Activated T-helper 17 cell treated with anti-CD3 and anti-CD28 coated beads, Interleukin-2, amount 50 U/mL, for 72 hours (primary cell): ENCODE measurements around the gene PKP2. TPM values are rescaled to one million over a fixed set of nuclear protein-coding genes. Genes with fewer than 3 reads are reported as not detected.
"Not testable (repeated sequence)": the region's sequence is repeated elsewhere in the genome, so short reads cannot be mapped to it uniquely, and the experiment has no call there.

Experiments
- ATAC-seq: fragments of 150-1000 bp; cut with Tn5 transposase; replicated peaks from 2 replicates; pipeline ENCODE4 v1.10.0; 2021; ENCODE audit warnings: mild to moderate bottlenecking, moderate library complexity
- H3K27ac Mint-ChIP-seq: one replicate; pipeline ENCODE4 v1.8.0; 2022; ENCODE audit warnings: mixed read lengths
- H3K27me3 Mint-ChIP-seq: one replicate; pipeline ENCODE4 v1.8.0; 2022; ENCODE audit warnings: mixed read lengths
- H3K36me3 Mint-ChIP-seq: one replicate; pipeline ENCODE4 v1.8.0; 2022; ENCODE audit warnings: low read depth, mild to moderate bottlenecking, mixed read lengths
- H3K4me1 Mint-ChIP-seq: one replicate; pipeline ENCODE4 v1.8.0; 2022; ENCODE audit warnings: mixed read lengths
- H3K4me3 Mint-ChIP-seq: one replicate; pipeline ENCODE4 v1.8.0; 2022; ENCODE audit warnings: mild to moderate bottlenecking, mixed read lengths
- H3K9me3 Mint-ChIP-seq: one replicate; pipeline ENCODE4 v1.8.0; 2022; ENCODE audit warnings: mixed read lengths
- total RNA-seq, 2 donors: library from RNA; stranded (reverse); gene quantifications; one replicate each; pipeline ENCODE4 v1.2.3, GENCODE V29; 2022

PKP2 gene
- total RNA-seq, 2 donors from 2014 or later: not detected

- ATAC-seq: no peak
- no peak overlapping the region for H3K27ac Mint-ChIP-seq
- H3K27me3 Mint-ChIP-seq: peaks cover 18% of the 10 kb centered on the region
- no peaks in the 10 kb centered on the region for H3K4me1 Mint-ChIP-seq
- H3K36me3 Mint-ChIP-seq: no peaks in the 10 kb centered on the region
- H3K9me3 Mint-ChIP-seq: no peaks in the 10 kb centered on the region
- no peak overlapping the region for H3K4me3 Mint-ChIP-seq
Measured at GRCh38 chr12:32887058-32887457, 9.5 kb downstream of the PKP2 start.

- H3K27me3 Mint-ChIP-seq: peaks cover 12% of the 10 kb centered on the region
- H3K27ac Mint-ChIP-seq: no peak overlapping the region
- ATAC-seq: no peak
- no peaks in the 10 kb centered on the region for H3K4me1 Mint-ChIP-seq
- H3K4me3 Mint-ChIP-seq: no peak overlapping the region
- no peaks in the 10 kb centered on the region for H3K36me3 Mint-ChIP-seq
- H3K9me3 Mint-ChIP-seq: no peaks in the 10 kb centered on the region
Measured at GRCh38 chr12:32885831-32886230, 10.7 kb downstream of the PKP2 start.

- Mint-ChIP-seq H3K27me3 (peaks cover 12% of the 10 kb centered on the region), H3K9me3 (no peaks in the 10 kb centered on the region), H3K4me1 (no peaks in the 10 kb centered on the region), H3K27ac (no peak overlapping the region), H3K4me3 (no peak overlapping the region), H3K36me3 (no peaks in the 10 kb centered on the region)
- no peak for ATAC-seq
Measured at GRCh38 chr12:32884962-32885361, 11.6 kb downstream of the PKP2 start.

GRCh38 chr12:32881702-32882101, 14.9 kb downstream of the PKP2 start:
- H3K4me1 Mint-ChIP-seq: no peaks in the 10 kb centered on the region
- H3K4me3 Mint-ChIP-seq: no peak overlapping the region
- H3K36me3 Mint-ChIP-seq: no peaks in the 10 kb centered on the region
- H3K27me3 Mint-ChIP-seq: peaks cover 4% of the 10 kb centered on the region
- no peaks in the 10 kb centered on the region for H3K9me3 Mint-ChIP-seq
- H3K27ac Mint-ChIP-seq: no peak overlapping the region
- no peak for ATAC-seq

GRCh38 chr12:32881107-32881506, 15.5 kb downstream of the PKP2 start:
- no peak overlapping the region for H3K27ac Mint-ChIP-seq
- H3K27me3 Mint-ChIP-seq: peaks cover 4% of the 10 kb centered on the region
- H3K36me3 Mint-ChIP-seq: no peaks in the 10 kb centered on the region
- H3K9me3 Mint-ChIP-seq: no peaks in the 10 kb centered on the region
- H3K4me3 Mint-ChIP-seq: no peak overlapping the region
- H3K4me1 Mint-ChIP-seq: no peaks in the 10 kb centered on the region
- no peak for ATAC-seq

- H3K27ac Mint-ChIP-seq: not testable (repeated sequence)
Measured at GRCh38 chr12:32879066-32879465, 17.5 kb downstream of the PKP2 start.

GRCh38 chr12:32877601-32878459, 18.7 kb downstream of the PKP2 start:
- peaks cover under 1% of the 10 kb centered on the region for H3K27me3 Mint-ChIP-seq
- no peak overlapping the region for H3K4me3 Mint-ChIP-seq
- ATAC-seq: no peak
- H3K36me3 Mint-ChIP-seq: no peaks in the 10 kb centered on the region
- H3K27ac Mint-ChIP-seq: no peak overlapping the region
- no peaks in the 10 kb centered on the region for H3K4me1 Mint-ChIP-seq
- no peaks in the 10 kb centered on the region for H3K9me3 Mint-ChIP-seq

More at GRCh38 chr12:32879066-32879465, 17.5 kb downstream of the PKP2 start:
- H3K9me3 Mint-ChIP-seq, H3K36me3 Mint-ChIP-seq, H3K4me1 Mint-ChIP-seq, ATAC-seq, H3K27me3 Mint-ChIP-seq, H3K4me3 Mint-ChIP-seq: not testable (repeated sequence)

GRCh38 chr12:32876004-32876403, 20.6 kb downstream of the PKP2 start:
- no peaks in the 10 kb centered on the region for H3K9me3 Mint-ChIP-seq
- no peak overlapping the region for H3K4me3 Mint-ChIP-seq
- no peak for ATAC-seq
- H3K4me1 Mint-ChIP-seq: no peaks in the 10 kb centered on the region
- no peak overlapping the region for H3K27ac Mint-ChIP-seq
- peaks cover 5% of the 10 kb centered on the region for H3K27me3 Mint-ChIP-seq
- no peaks in the 10 kb centered on the region for H3K36me3 Mint-ChIP-seq

GRCh38 chr12:32874975-32875374, 21.6 kb downstream of the PKP2 start:
- Mint-ChIP-seq H3K27me3 (peaks cover 5% of the 10 kb centered on the region), H3K36me3 (no peaks in the 10 kb centered on the region), H3K27ac (no peak overlapping the region), H3K4me1 (no peaks in the 10 kb centered on the region), H3K9me3 (no peaks in the 10 kb centered on the region), H3K4me3 (no peak overlapping the region)
- ATAC-seq: no peak

- Mint-ChIP-seq H3K27me3 (peaks cover 5% of the 10 kb centered on the region), H3K27ac (no peak overlapping the region), H3K4me1 (no peaks in the 10 kb centered on the region), H3K36me3 (no peaks in the 10 kb centered on the region), H3K4me3 (no peak overlapping the region), H3K9me3 (no peaks in the 10 kb centered on the region)
- ATAC-seq: no peak
Measured at GRCh38 chr12:32874078-32874477, 22.5 kb downstream of the PKP2 start.

GRCh38 chr12:32872416-32872815, 24.2 kb downstream of the PKP2 start:
- H3K27me3 Mint-ChIP-seq, H3K4me3 Mint-ChIP-seq, H3K36me3 Mint-ChIP-seq, H3K27ac Mint-ChIP-seq, H3K9me3 Mint-ChIP-seq, ATAC-seq, H3K4me1 Mint-ChIP-seq: not testable (repeated sequence)

GRCh38 chr12:32870716-32871115, 25.9 kb downstream of the PKP2 start:
- Mint-ChIP-seq H3K9me3 (no peaks in the 10 kb centered on the region), H3K4me3 (no peak overlapping the region), H3K36me3 (no peaks in the 10 kb centered on the region), H3K4me1 (no peaks in the 10 kb centered on the region), H3K27me3 (peaks cover 5% of the 10 kb centered on the region), H3K27ac (no peak overlapping the region)
- ATAC-seq: no peak

GRCh38 chr12:32868885-32869284, 27.7 kb downstream of the PKP2 start:
- no peaks in the 10 kb centered on the region for H3K36me3 Mint-ChIP-seq
- ATAC-seq: no peak
- H3K27ac Mint-ChIP-seq: no peak overlapping the region
- H3K27me3 Mint-ChIP-seq: peaks cover 5% of the 10 kb centered on the region
- no peaks in the 10 kb centered on the region for H3K4me1 Mint-ChIP-seq
- no peak overlapping the region for H3K4me3 Mint-ChIP-seq
- H3K9me3 Mint-ChIP-seq: no peaks in the 10 kb centered on the region

- no peaks in the 10 kb centered on the region for H3K4me1 Mint-ChIP-seq
- no peak for ATAC-seq
- H3K9me3 Mint-ChIP-seq: no peaks in the 10 kb centered on the region
- H3K27ac Mint-ChIP-seq: no peak overlapping the region
- H3K4me3 Mint-ChIP-seq: no peak overlapping the region
- H3K36me3 Mint-ChIP-seq: no peaks in the 10 kb centered on the region
- peaks cover 3% of the 10 kb centered on the region for H3K27me3 Mint-ChIP-seq
Measured at GRCh38 chr12:32864731-32865130, 31.8 kb downstream of the PKP2 start.

- H3K4me3 Mint-ChIP-seq: no peak overlapping the region
- H3K36me3 Mint-ChIP-seq: no peaks in the 10 kb centered on the region
Measured at GRCh38 chr12:32863128-32863527, 33.4 kb downstream of the PKP2 start.

More at GRCh38 chr12:32863128-32863527, 33.4 kb downstream of the PKP2 start:
- no peak overlapping the region for H3K27ac Mint-ChIP-seq
- no peaks in the 10 kb centered on the region for H3K9me3 Mint-ChIP-seq
- H3K4me1 Mint-ChIP-seq: no peaks in the 10 kb centered on the region
- peaks cover 3% of the 10 kb centered on the region for H3K27me3 Mint-ChIP-seq
- ATAC-seq: no peak
